ENCODE results near the gene FBXL22. TPM values are rescaled to one million over a fixed set of nuclear protein-coding genes. Genes with fewer than 3 reads are reported as not detected.

FBXL22 gene
- total RNA-seq, 1 experiment from 2014 or later = 0.17 TPM

DNA sequence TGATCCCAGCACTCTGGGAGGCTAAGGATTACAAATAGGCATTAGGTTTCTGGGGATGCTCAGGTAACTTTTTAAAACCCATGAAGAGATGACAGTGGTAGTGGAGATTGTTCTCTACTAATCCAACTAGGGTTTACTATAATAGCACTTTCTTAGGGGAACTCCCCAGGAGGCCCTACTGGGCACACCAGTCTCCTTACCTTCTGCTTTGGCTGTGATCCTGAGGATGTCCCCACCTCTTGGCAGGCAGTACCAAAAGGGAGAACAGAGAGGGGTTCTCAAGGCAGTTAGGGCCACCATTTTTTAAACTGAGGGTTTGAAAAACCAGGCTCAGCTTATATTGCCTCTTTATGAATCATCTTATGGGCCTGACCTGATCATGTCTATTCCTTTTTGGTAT lies 15.0 kb upstream of the FBXL22 start:
- ChIA-PET POLR2A (ENCODE audit: unreplicated experiment) (no interaction called here), CTCF (no interaction called here)
- H3K9me3 ChIP-seq (ENCODE audit: insufficient read depth, low read depth) = no peaks in the 10 kb centered on the region
- H3K27me3 ChIP-seq (ENCODE audit: insufficient read depth, low read depth) = no peaks in the 10 kb centered on the region
- H3K4me3 ChIP-seq = no peak overlapping the region
- no peak overlapping the region for H2AFZ ChIP-seq
- 0 out of 2 replicates have a peak, but pooled peaks cover 3% of the 10 kb centered on the region for H3F3A ChIP-seq (ENCODE audit: insufficient read depth, low read depth)
- H3K4me1 ChIP-seq (replicated peaks; ENCODE audit: insufficient read depth) = 0 out of 2 replicates have a peak, but pooled peaks cover 5% of the 10 kb centered on the region
- no TSS peak for BruUV-seq (replicated peaks)
- no peak overlapping the region for H3K27ac ChIP-seq
- no peak for TF ChIP-seq EZH2 (IDR thresholded peaks at IDR 0.05; ENCODE audit: low read depth)
- TF ChIP-seq CTCF (conservative IDR thresholded peaks at IDR 0.05) = no peak
- H4K20me1 ChIP-seq (ENCODE audit: insufficient read depth) = no peaks in the 10 kb centered on the region
- intact Hi-C loops (cut with micrococcal nuclease; ENCODE audit: unreplicated experiment) = no loop called here
- no peaks in the 10 kb centered on the region for H3K79me2 ChIP-seq (ENCODE audit: low read depth)
- H3K4me2 ChIP-seq = no peak overlapping the region
- H3K36me3 ChIP-seq (ENCODE audit: low read depth) = peaks cover 7% of the 10 kb centered on the region; the same call in 1 of the 2 replicates
- DNase-seq = no peak
- no peaks in the 10 kb centered on the region for H3K9me2 ChIP-seq (ENCODE audit: insufficient read depth)

DNA sequence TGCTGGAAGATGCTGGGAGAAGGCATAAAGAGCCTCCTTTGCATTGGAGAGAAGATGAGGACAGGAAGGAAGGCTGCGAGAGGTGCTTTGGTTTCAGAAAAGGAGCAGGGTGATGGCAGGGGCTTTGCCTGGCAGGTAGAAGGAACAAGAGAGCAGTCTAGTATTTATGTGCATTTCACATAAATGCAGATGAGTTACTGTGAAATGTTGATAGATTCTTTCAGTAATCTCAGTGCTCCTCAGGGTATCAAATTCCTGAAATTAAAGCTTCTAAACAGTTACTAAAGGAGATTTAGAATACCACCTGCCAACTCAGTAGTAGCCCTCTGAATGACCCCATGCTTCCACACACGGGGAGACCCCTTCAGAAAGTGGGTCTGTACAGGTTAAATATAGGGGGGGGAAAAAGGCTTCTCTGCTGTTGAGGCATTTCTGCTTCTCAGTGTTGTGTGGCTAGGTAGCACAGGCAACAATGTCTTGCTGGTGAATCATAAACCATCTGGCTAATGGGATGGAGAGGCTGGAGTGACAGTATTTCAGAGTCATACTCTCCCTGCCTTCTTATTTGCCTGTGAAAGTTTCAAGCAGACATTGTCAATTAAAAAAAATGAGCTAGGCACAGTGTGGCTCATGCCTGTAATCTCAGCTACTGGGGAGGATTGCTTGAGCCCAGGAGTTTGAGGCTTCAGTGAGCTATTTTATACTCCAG lies 14.3 kb upstream of the FBXL22 start:
- no peaks in the 10 kb centered on the region for H3K79me2 ChIP-seq (ENCODE audit: low read depth)
- no peaks in the 10 kb centered on the region for H3K9me3 ChIP-seq (ENCODE audit: insufficient read depth, low read depth)
- no peaks in the 10 kb centered on the region for H3K27me3 ChIP-seq (ENCODE audit: insufficient read depth, low read depth)
- H3K36me3 ChIP-seq (ENCODE audit: low read depth) = peaks cover 7% of the 10 kb centered on the region; the same call in 1 of the 2 replicates
- TF ChIP-seq EZH2 (IDR thresholded peaks at IDR 0.05; ENCODE audit: low read depth) = no peak
- no peak for TF ChIP-seq CTCF (conservative IDR thresholded peaks at IDR 0.05)
- ChIA-PET CTCF (no interaction called here), POLR2A (ENCODE audit: unreplicated experiment) (no interaction called here)
- H2AFZ ChIP-seq = no peak overlapping the region
- no peaks in the 10 kb centered on the region for H4K20me1 ChIP-seq (ENCODE audit: insufficient read depth)
- intact Hi-C loops (cut with micrococcal nuclease; ENCODE audit: unreplicated experiment) = no loop called here
- H3F3A ChIP-seq (ENCODE audit: insufficient read depth, low read depth) = 0 out of 2 replicates have a peak, but pooled peaks cover 3% of the 10 kb centered on the region
- DNase-seq = no peak
- no TSS peak for BruUV-seq (replicated peaks)
- no peak overlapping the region for H3K27ac ChIP-seq
- H3K4me1 ChIP-seq (replicated peaks; ENCODE audit: insufficient read depth) = 0 out of 2 replicates have a peak, but pooled peaks cover 10% of the 10 kb centered on the region
- no peaks in the 10 kb centered on the region for H3K9me2 ChIP-seq (ENCODE audit: insufficient read depth)
- no peak overlapping the region for H3K4me2 ChIP-seq
- no peak overlapping the region for H3K4me3 ChIP-seq

DNA sequence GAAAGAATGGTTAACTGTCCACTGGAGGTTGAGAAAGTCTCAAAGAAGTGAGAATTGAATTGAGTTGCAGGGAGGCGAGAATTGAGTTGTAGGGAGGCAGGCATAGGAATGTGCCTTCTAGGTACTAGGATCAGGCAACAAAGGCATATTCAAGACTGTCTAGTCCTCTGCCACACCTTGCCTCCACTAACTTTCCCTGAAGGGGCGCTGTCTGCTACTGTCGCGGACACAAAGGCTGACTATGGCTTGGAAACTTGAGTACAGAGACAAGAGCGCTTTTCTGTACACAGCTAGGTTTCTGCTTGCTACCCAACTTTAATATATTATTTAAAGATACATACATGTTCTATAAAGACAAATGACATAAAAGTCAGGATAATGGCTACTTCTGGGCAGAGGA lies 10.4 kb upstream of the FBXL22 start:
- TF ChIP-seq CTCF (conservative IDR thresholded peaks at IDR 0.05) = no peak
- TF ChIP-seq EZH2 (IDR thresholded peaks at IDR 0.05; ENCODE audit: low read depth) = no peak
- Histone ChIP-seq H3K4me2 (no peak overlapping the region), H3K4me1 (replicated peaks; ENCODE audit: insufficient read depth) (0 out of 2 replicates have a peak, but pooled peaks cover 10% of the 10 kb centered on the region), H3F3A (ENCODE audit: insufficient read depth, low read depth) (no peaks in the 10 kb centered on the region), H3K27ac (no peak overlapping the region), H3K79me2 (ENCODE audit: low read depth) (no peaks in the 10 kb centered on the region), H3K9me3 (ENCODE audit: insufficient read depth, low read depth) (no peaks in the 10 kb centered on the region), H4K20me1 (ENCODE audit: insufficient read depth) (no peaks in the 10 kb centered on the region), H3K4me3 (no peak overlapping the region), H3K27me3 (ENCODE audit: insufficient read depth, low read depth) (no peaks in the 10 kb centered on the region), H3K9me2 (ENCODE audit: insufficient read depth) (no peaks in the 10 kb centered on the region), H2AFZ (no peak overlapping the region), H3K36me3 (ENCODE audit: low read depth) (peaks cover 7% of the 10 kb centered on the region; the same call in 1 of the 2 replicates)
- no TSS peak for BruUV-seq (replicated peaks)
- intact Hi-C loops (cut with micrococcal nuclease; ENCODE audit: unreplicated experiment) = no loop called here
- POLR2A ChIA-PET (ENCODE audit: unreplicated experiment) = no interaction called here
- CTCF ChIA-PET = no interaction called here
- no peak for DNase-seq

Data from PC-9 (cell line).